Endothelial cell of umbilical vein (primary cell): Measurements from ENCODE around the gene FAM120B. TPM values are rescaled to one million over a fixed set of nuclear protein-coding genes. Genes with fewer than 3 reads are reported as not detected.

Experiments
- BruUV-seq: library from RNA; stranded (reverse); fragments of 400-500 nt; replicated peaks from 2 replicates; lab custom pipeline; 2021; lab: Mats Ljungman, UMichigan
- CTCF ChIA-PET: fragments of 300-600, 350-600 bp; sonication (Branson Sonifier 250); formaldehyde crosslinking; loops from one replicate; lab custom pipeline; 2021; ENCODE audit warnings: antibody characterized with exemption, inconsistent platforms; lab: Charles Lee
- POLR2A ChIA-PET: fragments of 300-600, 350-600 bp; sonication (Branson Sonifier 250); formaldehyde crosslinking; loops from one replicate; lab custom pipeline; 2021; ENCODE audit warnings: antibody characterized with exemption, inconsistent platforms; lab: Charles Lee
- DNase-seq: peaks from one replicate; pipeline ENCODE4 v3.0.0-alpha.2; 2011; ENCODE audit warnings: low read depth, low spot score
- FAIRE-seq: peaks from 2 replicates; lab custom pipeline; 2011; peaks lifted over from hg19 to GRCh38; lab: Jason Lieb, UNC
- H2AFZ ChIP-seq: 2 replicates; pipeline ENCODE4 v1.6.0; 2012; ENCODE audit warnings: low read depth, low read length, control low read depth, inconsistent platforms
- H3K27ac ChIP-seq: 2 replicates; pipeline ENCODE4 v1.5.1; 2011; ENCODE audit warnings: low read depth, mild to moderate bottlenecking, control low read depth, low read length, moderate library complexity; ENCODE audit not compliant: insufficient read depth
- H3K27me3 ChIP-seq, 2 experiments: 2 replicates each; pipeline versions ENCODE4 v1.6.0 to v1.6.1; 2011; ENCODE audit warnings: low read length in 2 of 2, mixed read lengths in 1 of 2; ENCODE audit not compliant: control insufficient read depth in 2 of 2, insufficient read depth in 2 of 2
- H3K36me3 ChIP-seq, 2 experiments: 2 replicates in 1 of 2; 3 replicates in 1 of 2; pipeline ENCODE4 v1.5.1; 2011; ENCODE audit warnings: low read length in 2 of 2, mild to moderate bottlenecking in 1 of 2, moderate library complexity in 1 of 2; ENCODE audit not compliant: control insufficient read depth in 2 of 2, insufficient read depth in 2 of 2; ENCODE audit errors: extremely low read depth in 1 of 2
- H3K4me1 ChIP-seq: 3 replicates; pipeline ENCODE4 v1.5.1; 2011; ENCODE audit warnings: mild to moderate bottlenecking, low read length; ENCODE audit not compliant: control insufficient read depth, insufficient read depth; ENCODE audit errors: extremely low read depth
- H3K4me2 ChIP-seq: 2 replicates; pipeline ENCODE4 v1.6.1; 2011; ENCODE audit warnings: low read length, control low read depth, mixed read lengths; ENCODE audit not compliant: insufficient read depth
- H3K4me3 ChIP-seq, 3 experiments: fragments of 200-600 bp in 1 of 3; sonication (generic), shearing (Covaris generic) in 1 of 3; replicated peaks in 1 of 3; 2 replicates each; pipeline ENCODE4 v1.5.1; 2011 to 2016; ENCODE audit warnings: control low read depth in 3 of 3, low read length in 3 of 3, mild to moderate bottlenecking in 2 of 3, inconsistent platforms in 1 of 3, low read depth in 1 of 3, moderate library complexity in 1 of 3; ENCODE audit not compliant: insufficient read depth in 1 of 3
- H3K79me2 ChIP-seq: 2 replicates; pipeline ENCODE4 v1.6.0; 2012; ENCODE audit warnings: low read length, inconsistent platforms; ENCODE audit not compliant: control insufficient read depth, insufficient read depth
- H3K9ac ChIP-seq: replicated peaks from 2 replicates; pipeline ENCODE3; 2011; ENCODE audit warnings: low read length, control low read depth; ENCODE audit not compliant: insufficient read depth; ENCODE audit errors: extremely low read depth
- H3K9me1 ChIP-seq: replicated peaks from 3 replicates; pipeline ENCODE4 v1.6.0; 2011; ENCODE audit warnings: mild to moderate bottlenecking, low read length; ENCODE audit not compliant: control insufficient read depth, insufficient read depth; ENCODE audit errors: extremely low read depth
- H3K9me3 ChIP-seq: replicated peaks from 2 replicates; pipeline ENCODE4 v1.5.1; 2012; ENCODE audit warnings: low read length, inconsistent platforms; ENCODE audit not compliant: control insufficient read depth, insufficient read depth
- H4K20me1 ChIP-seq: replicated peaks from 2 replicates; pipeline ENCODE3; 2011; ENCODE audit warnings: mild to moderate bottlenecking, low read length; ENCODE audit not compliant: control insufficient read depth, insufficient read depth; ENCODE audit errors: extremely low read depth
- EZH2 ChIP-seq: IDR thresholded peaks from 2 replicates; pipeline ENCODE4 v1.6.1; 2012; ENCODE audit warnings: borderline replicate concordance, low read depth, mild to moderate bottlenecking, moderate library complexity, low read length, inconsistent platforms; ENCODE audit not compliant: severe bottlenecking
- FOS ChIP-seq: IDR thresholded peaks from 2 replicates; pipeline ENCODE4 v1.6.1; 2011; ENCODE audit warnings: mild to moderate bottlenecking, low read length, moderate library complexity, borderline replicate concordance; ENCODE audit not compliant: insufficient read depth
- GATA2 ChIP-seq: IDR thresholded peaks from 2 replicates; pipeline ENCODE4 v1.7.0; 2011; ENCODE audit warnings: low read depth, mild to moderate bottlenecking, moderate library complexity, mixed read lengths, low read length; ENCODE audit not compliant: insufficient read length, insufficient read depth
- JUN ChIP-seq: IDR thresholded peaks from 2 replicates; pipeline ENCODE4 v1.6.1; 2011; ENCODE audit warnings: borderline replicate concordance, low read depth; ENCODE audit not compliant: insufficient read length, insufficient read depth
- MYC ChIP-seq: IDR thresholded peaks from one replicate; pipeline ENCODE4 v1.6.1; 2011; ENCODE audit warnings: mild to moderate bottlenecking, low read depth, low read length
- POLR2A ChIP-seq: IDR thresholded peaks from 2 replicates; pipeline ENCODE4 v1.6.1; 2012; ENCODE audit warnings: low read depth, mild to moderate bottlenecking, control low read depth, low read length
- POLR2AphosphoS5 ChIP-seq: IDR thresholded peaks from 2 replicates; pipeline ENCODE4 v1.6.1; 2012; ENCODE audit warnings: low read depth, mild to moderate bottlenecking, control low read depth, low read length, moderate library complexity; ENCODE audit not compliant: insufficient read depth
- dilution Hi-C: fragments of 300-500 bp; cut with MboI; formaldehyde crosslinking; loops from one replicate; pipeline ENCODE4 v1.15.0; 2019; ENCODE audit warnings: low sequenced_read_pairs; ENCODE audit not compliant: extremely low pct_ligation_motif_present
- intact Hi-C: fragments of 100-400 bp; cut with micrococcal nuclease; formaldehyde crosslinking; loops from one replicate; pipeline ENCODE4 v1.10.0; 2022
- polyA plus RNA-seq, 4 experiments: library from polyadenylated mRNA; depleted of rRNA in 3 of 4; stranded (reverse) in 3 of 4; unstranded in 1 of 4; fragments of >200 nt; gene quantifications; 2 replicates each; pipeline versions ENCODE4 v1.2.1 to v1.2.3, GENCODE V29; 2011 to 2012; ENCODE audit warnings: missing spikeins in 1 of 4
- total RNA-seq: library from RNA; stranded (reverse); gene quantifications from 2 replicates; pipeline ENCODE4 v1.2.3, GENCODE V29; 2021
- TF ChIP-seq, protein P1 (sequence below), 2 donors: IDR thresholded peaks; 1 replicate in 1 of 2; 2 replicates in 1 of 2; pipeline ENCODE4 v1.5.1; 2011; ENCODE audit warnings: low read length in 2 of 2, mild to moderate bottlenecking in 2 of 2, moderate library complexity in 2 of 2, control low read depth in 1 of 2, inconsistent platforms in 1 of 2, low read depth in 1 of 2; ENCODE audit not compliant: insufficient read depth in 1 of 2; ENCODE audit errors: extremely low read depth in 1 of 2
- TF ChIP-seq, protein P2 (sequence below): IDR thresholded peaks from 2 replicates; pipeline ENCODE4 v1.6.1; 2011; ENCODE audit not compliant: insufficient read depth, insufficient read length

Gene FAM120B
- total and polyA plus RNA-seq, 2 donors (not counting 3 experiments of a cell fraction or from before 2014, with no cell fraction given): 10.8 to 28.2 TPM

DNA sequence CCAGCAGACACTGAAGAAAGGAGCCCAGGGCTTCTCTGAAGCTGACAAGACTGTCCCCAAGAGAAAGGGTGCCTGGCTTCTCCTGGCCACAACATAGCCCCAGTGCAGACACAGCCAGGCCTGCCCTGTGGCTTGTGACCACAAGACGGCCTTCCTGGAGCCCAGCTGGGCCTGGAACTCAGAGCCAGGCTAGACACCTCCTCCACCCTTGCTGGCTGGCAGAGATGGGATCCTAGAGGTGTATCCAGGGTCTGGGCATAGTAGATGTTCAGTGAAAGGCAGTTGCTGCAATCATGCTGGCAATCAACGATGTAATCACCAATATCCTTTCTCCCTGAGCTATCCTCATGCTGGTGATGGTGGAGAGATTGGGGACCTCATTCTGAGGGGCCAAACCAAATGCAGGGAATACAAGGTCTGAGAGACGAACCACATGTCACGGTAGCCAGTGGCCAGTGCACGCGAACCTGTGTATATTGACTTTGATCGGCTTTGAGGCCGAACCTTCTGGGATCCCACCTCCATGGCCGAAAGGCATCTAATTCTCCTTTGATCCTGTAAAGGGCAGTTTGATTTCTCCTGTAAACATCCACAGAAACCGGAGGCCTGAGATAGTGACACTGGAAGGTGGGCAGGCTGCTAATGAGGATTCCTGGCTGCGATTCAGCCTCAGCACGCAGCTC lies 131.3 kb downstream of the FAM120B start:
- peak overlapping the region in 2 of 3 experiments; percentile 3 to 22 for H3K4me3 ChIP-seq
- H3K79me2 ChIP-seq: no peaks in the 10 kb centered on the region
- H4K20me1 ChIP-seq: no peaks in the 10 kb centered on the region
- dilution Hi-C loops (no loop called here), intact Hi-C loops (loop anchor here (1.0 to 5.0 kb wide), 4 partner anchors 33 to 533 kb away; partner anchors contain the start of gene FAM120B)
- no peaks in the 10 kb centered on the region for H3K9me3 ChIP-seq
- POLR2A ChIA-PET: interaction anchor here (0.6 kb wide), 1 partner anchor 9 kb away, joined by 4 read pairs; no protein-coding TSS in a partner anchor
- H3K27me3 ChIP-seq: no peaks in the 10 kb centered on the region
- H2AFZ ChIP-seq: peak overlapping the region; percentile 88
- H3K9ac ChIP-seq: peak overlapping the region; percentile 65
- peak overlapping the region; percentile 47 for H3K27ac ChIP-seq
- CTCF ChIA-PET: interaction anchor here (1.0 to 2.2 kb wide), 3 partner anchors 8 to 606 kb away, joined by 3 to 15 read pairs (median 4); no protein-coding TSS in a partner anchor
- no peaks in the 10 kb centered on the region for H3K9me1 ChIP-seq
- BruUV-seq: TSS peak; percentile 22
- TF ChIP-seq MYC: no peak
- no peak for TF ChIP-seq GATA2
- TF ChIP-seq POLR2A: no peak
- no peak for TF ChIP-seq JUN
- TF ChIP-seq EZH2: no peak
- TF ChIP-seq, protein P1, sequence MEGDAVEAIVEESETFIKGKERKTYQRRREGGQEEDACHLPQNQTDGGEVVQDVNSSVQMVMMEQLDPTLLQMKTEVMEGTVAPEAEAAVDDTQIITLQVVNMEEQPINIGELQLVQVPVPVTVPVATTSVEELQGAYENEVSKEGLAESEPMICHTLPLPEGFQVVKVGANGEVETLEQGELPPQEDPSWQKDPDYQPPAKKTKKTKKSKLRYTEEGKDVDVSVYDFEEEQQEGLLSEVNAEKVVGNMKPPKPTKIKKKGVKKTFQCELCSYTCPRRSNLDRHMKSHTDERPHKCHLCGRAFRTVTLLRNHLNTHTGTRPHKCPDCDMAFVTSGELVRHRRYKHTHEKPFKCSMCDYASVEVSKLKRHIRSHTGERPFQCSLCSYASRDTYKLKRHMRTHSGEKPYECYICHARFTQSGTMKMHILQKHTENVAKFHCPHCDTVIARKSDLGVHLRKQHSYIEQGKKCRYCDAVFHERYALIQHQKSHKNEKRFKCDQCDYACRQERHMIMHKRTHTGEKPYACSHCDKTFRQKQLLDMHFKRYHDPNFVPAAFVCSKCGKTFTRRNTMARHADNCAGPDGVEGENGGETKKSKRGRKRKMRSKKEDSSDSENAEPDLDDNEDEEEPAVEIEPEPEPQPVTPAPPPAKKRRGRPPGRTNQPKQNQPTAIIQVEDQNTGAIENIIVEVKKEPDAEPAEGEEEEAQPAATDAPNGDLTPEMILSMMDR (IDR thresholded peaks at IDR 0.05; ENCODE audit: extremely low read depth in 1 of 2, insufficient read depth in 1 of 2, low read depth in 1 of 2, low read length in 2 of 2): no peak
- TF ChIP-seq FOS: no peak
- no peak for TF ChIP-seq POLR2AphosphoS5
- TF ChIP-seq, protein P2, sequence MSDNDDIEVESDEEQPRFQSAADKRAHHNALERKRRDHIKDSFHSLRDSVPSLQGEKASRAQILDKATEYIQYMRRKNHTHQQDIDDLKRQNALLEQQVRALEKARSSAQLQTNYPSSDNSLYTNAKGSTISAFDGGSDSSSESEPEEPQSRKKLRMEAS: no peak
- no peaks in the 10 kb centered on the region for H3K36me3 ChIP-seq
- no peak for FAIRE-seq
- DNase-seq: no peak
- peaks cover 5% of the 10 kb centered on the region for H3K4me1 ChIP-seq
- peak overlapping the region; percentile 79 for H3K4me2 ChIP-seq
